Endothelial cell of umbilical vein (primary cell): ENCODE results near the gene SCYL2. TPM values are rescaled to one million over a fixed set of nuclear protein-coding genes. Genes with fewer than 3 reads are reported as not detected.

Experiments used
- BruUV-seq: library from RNA; stranded (reverse); fragments of 400-500 nt; replicated peaks from 2 replicates; lab custom pipeline; 2021; lab: Mats Ljungman, UMichigan
- CTCF ChIA-PET: fragments of 300-600, 350-600 bp; sonication (Branson Sonifier 250); formaldehyde crosslinking; loops from one replicate; lab custom pipeline; 2021; ENCODE audit warnings: antibody characterized with exemption, inconsistent platforms; lab: Charles Lee
- POLR2A ChIA-PET: fragments of 300-600, 350-600 bp; sonication (Branson Sonifier 250); formaldehyde crosslinking; loops from one replicate; lab custom pipeline; 2021; ENCODE audit warnings: antibody characterized with exemption, inconsistent platforms; lab: Charles Lee
- DNase-seq: peaks from one replicate; pipeline ENCODE4 v3.0.0-alpha.2; 2011; ENCODE audit warnings: low read depth, low spot score
- FAIRE-seq: peaks from 2 replicates; lab custom pipeline; 2011; peaks lifted over from hg19 to GRCh38; lab: Jason Lieb, UNC
- H2AFZ ChIP-seq: 2 replicates; pipeline ENCODE4 v1.6.0; 2012; ENCODE audit warnings: low read depth, low read length, control low read depth, inconsistent platforms
- H3K27ac ChIP-seq: 2 replicates; pipeline ENCODE4 v1.5.1; 2011; ENCODE audit warnings: low read depth, mild to moderate bottlenecking, control low read depth, low read length, moderate library complexity; ENCODE audit not compliant: insufficient read depth
- H3K27me3 ChIP-seq, 2 experiments: 2 replicates each; pipeline versions ENCODE4 v1.6.0 to v1.6.1; 2011; ENCODE audit warnings: low read length in 2 of 2, mixed read lengths in 1 of 2; ENCODE audit not compliant: control insufficient read depth in 2 of 2, insufficient read depth in 2 of 2
- H3K36me3 ChIP-seq, 2 experiments: 2 replicates in 1 of 2; 3 replicates in 1 of 2; pipeline ENCODE4 v1.5.1; 2011; ENCODE audit warnings: low read length in 2 of 2, mild to moderate bottlenecking in 1 of 2, moderate library complexity in 1 of 2; ENCODE audit not compliant: control insufficient read depth in 2 of 2, insufficient read depth in 2 of 2; ENCODE audit errors: extremely low read depth in 1 of 2
- H3K4me1 ChIP-seq: 3 replicates; pipeline ENCODE4 v1.5.1; 2011; ENCODE audit warnings: mild to moderate bottlenecking, low read length; ENCODE audit not compliant: control insufficient read depth, insufficient read depth; ENCODE audit errors: extremely low read depth
- H3K4me2 ChIP-seq: 2 replicates; pipeline ENCODE4 v1.6.1; 2011; ENCODE audit warnings: low read length, control low read depth, mixed read lengths; ENCODE audit not compliant: insufficient read depth
- H3K4me3 ChIP-seq, 3 experiments: fragments of 200-600 bp in 1 of 3; sonication (generic), shearing (Covaris generic) in 1 of 3; replicated peaks in 1 of 3; 2 replicates each; pipeline ENCODE4 v1.5.1; 2011 to 2016; ENCODE audit warnings: control low read depth in 3 of 3, low read length in 3 of 3, mild to moderate bottlenecking in 2 of 3, inconsistent platforms in 1 of 3, low read depth in 1 of 3, moderate library complexity in 1 of 3; ENCODE audit not compliant: insufficient read depth in 1 of 3
- H3K79me2 ChIP-seq: 2 replicates; pipeline ENCODE4 v1.6.0; 2012; ENCODE audit warnings: low read length, inconsistent platforms; ENCODE audit not compliant: control insufficient read depth, insufficient read depth
- H3K9ac ChIP-seq: replicated peaks from 2 replicates; pipeline ENCODE3; 2011; ENCODE audit warnings: low read length, control low read depth; ENCODE audit not compliant: insufficient read depth; ENCODE audit errors: extremely low read depth
- H3K9me1 ChIP-seq: replicated peaks from 3 replicates; pipeline ENCODE4 v1.6.0; 2011; ENCODE audit warnings: mild to moderate bottlenecking, low read length; ENCODE audit not compliant: control insufficient read depth, insufficient read depth; ENCODE audit errors: extremely low read depth
- H3K9me3 ChIP-seq: replicated peaks from 2 replicates; pipeline ENCODE4 v1.5.1; 2012; ENCODE audit warnings: low read length, inconsistent platforms; ENCODE audit not compliant: control insufficient read depth, insufficient read depth
- H4K20me1 ChIP-seq: replicated peaks from 2 replicates; pipeline ENCODE3; 2011; ENCODE audit warnings: mild to moderate bottlenecking, low read length; ENCODE audit not compliant: control insufficient read depth, insufficient read depth; ENCODE audit errors: extremely low read depth
- CTCF ChIP-seq, 2 donors: IDR thresholded peaks; 1 replicate in 1 of 2; 2 replicates in 1 of 2; pipeline ENCODE4 v1.5.1; 2011; ENCODE audit warnings: low read length in 2 of 2, mild to moderate bottlenecking in 2 of 2, moderate library complexity in 2 of 2, control low read depth in 1 of 2, inconsistent platforms in 1 of 2, low read depth in 1 of 2; ENCODE audit not compliant: insufficient read depth in 1 of 2; ENCODE audit errors: extremely low read depth in 1 of 2
- EZH2 ChIP-seq: IDR thresholded peaks from 2 replicates; pipeline ENCODE4 v1.6.1; 2012; ENCODE audit warnings: borderline replicate concordance, low read depth, mild to moderate bottlenecking, moderate library complexity, low read length, inconsistent platforms; ENCODE audit not compliant: severe bottlenecking
- FOS ChIP-seq: IDR thresholded peaks from 2 replicates; pipeline ENCODE4 v1.6.1; 2011; ENCODE audit warnings: mild to moderate bottlenecking, low read length, moderate library complexity, borderline replicate concordance; ENCODE audit not compliant: insufficient read depth
- GATA2 ChIP-seq: IDR thresholded peaks from 2 replicates; pipeline ENCODE4 v1.7.0; 2011; ENCODE audit warnings: low read depth, mild to moderate bottlenecking, moderate library complexity, mixed read lengths, low read length; ENCODE audit not compliant: insufficient read length, insufficient read depth
- JUN ChIP-seq: IDR thresholded peaks from 2 replicates; pipeline ENCODE4 v1.6.1; 2011; ENCODE audit warnings: borderline replicate concordance, low read depth; ENCODE audit not compliant: insufficient read length, insufficient read depth
- MYC ChIP-seq: IDR thresholded peaks from one replicate; pipeline ENCODE4 v1.6.1; 2011; ENCODE audit warnings: mild to moderate bottlenecking, low read depth, low read length
- POLR2A ChIP-seq: IDR thresholded peaks from 2 replicates; pipeline ENCODE4 v1.6.1; 2012; ENCODE audit warnings: low read depth, mild to moderate bottlenecking, control low read depth, low read length
- POLR2AphosphoS5 ChIP-seq: IDR thresholded peaks from 2 replicates; pipeline ENCODE4 v1.6.1; 2012; ENCODE audit warnings: low read depth, mild to moderate bottlenecking, control low read depth, low read length, moderate library complexity; ENCODE audit not compliant: insufficient read depth
- dilution Hi-C: fragments of 300-500 bp; cut with MboI; formaldehyde crosslinking; loops from one replicate; pipeline ENCODE4 v1.15.0; 2019; ENCODE audit warnings: low sequenced_read_pairs; ENCODE audit not compliant: extremely low pct_ligation_motif_present
- intact Hi-C: fragments of 100-400 bp; cut with micrococcal nuclease; formaldehyde crosslinking; loops from one replicate; pipeline ENCODE4 v1.10.0; 2022
- polyA plus RNA-seq, 4 experiments: library from polyadenylated mRNA; depleted of rRNA in 3 of 4; stranded (reverse) in 3 of 4; unstranded in 1 of 4; fragments of >200 nt; gene quantifications; 2 replicates each; pipeline versions ENCODE4 v1.2.1 to v1.2.3, GENCODE V29; 2011 to 2012; ENCODE audit warnings: missing spikeins in 1 of 4
- total RNA-seq: library from RNA; stranded (reverse); gene quantifications from 2 replicates; pipeline ENCODE4 v1.2.3, GENCODE V29; 2021
- TF ChIP-seq, protein P1 (sequence below): IDR thresholded peaks from 2 replicates; pipeline ENCODE4 v1.6.1; 2011; ENCODE audit not compliant: insufficient read depth, insufficient read length

The SCYL2 gene
- total and polyA plus RNA-seq, 2 donors (not counting 3 experiments of a cell fraction or from before 2014, with no cell fraction given): 12.5 to 41.4 TPM

DNA sequence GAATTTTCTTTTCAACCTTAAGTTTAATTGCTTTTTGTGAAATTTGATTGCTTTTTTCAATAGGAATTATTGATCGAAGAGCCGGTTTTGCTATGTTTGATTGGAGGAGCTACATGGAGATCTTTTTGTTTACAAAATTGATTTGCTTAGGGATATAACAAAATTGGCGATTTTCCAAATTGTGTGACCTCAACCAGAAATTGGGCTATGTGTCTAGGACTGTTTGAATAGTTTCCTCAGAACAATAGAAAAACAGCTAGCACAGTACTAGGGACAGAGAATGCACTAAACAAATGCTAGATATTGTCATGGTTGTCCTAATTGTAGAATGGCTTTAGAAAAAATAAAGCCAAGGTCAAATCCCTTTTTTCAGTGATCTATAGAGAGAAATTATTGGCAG, 92.3 kb downstream of the SCYL2 start:
- Histone ChIP-seq H4K20me1 (no peaks in the 10 kb centered on the region), H3K9me1 (no peaks in the 10 kb centered on the region), H3K27ac (no peak overlapping the region), H3K27me3 (peaks cover 0 to 5% of the 10 kb centered on the region in 2 experiments), H3K4me1 (no peaks in the 10 kb centered on the region), H3K4me3 (no peak overlapping the region), H3K9me3 (no peaks in the 10 kb centered on the region), H3K4me2 (no peak overlapping the region), H3K9ac (no peak overlapping the region), H3K79me2 (no peaks in the 10 kb centered on the region), H3K36me3 (no peaks in the 10 kb centered on the region), H2AFZ (no peak overlapping the region)
- intact Hi-C loops: no loop called here
- no peak for DNase-seq
- no peak for TF ChIP-seq POLR2AphosphoS5
- TF ChIP-seq, protein P1, sequence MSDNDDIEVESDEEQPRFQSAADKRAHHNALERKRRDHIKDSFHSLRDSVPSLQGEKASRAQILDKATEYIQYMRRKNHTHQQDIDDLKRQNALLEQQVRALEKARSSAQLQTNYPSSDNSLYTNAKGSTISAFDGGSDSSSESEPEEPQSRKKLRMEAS: no peak
- no peak for TF ChIP-seq MYC
- TF ChIP-seq FOS: no peak
- FAIRE-seq: no peak
- CTCF ChIA-PET: interaction anchor here (0.7 to 1.2 kb wide), 2 partner anchors 46 to 89 kb away, joined by 3 to 4 read pairs; no protein-coding TSS in a partner anchor
- POLR2A ChIA-PET: no interaction called here
- no TSS peak for BruUV-seq
- dilution Hi-C loops: no loop called here

DNA sequence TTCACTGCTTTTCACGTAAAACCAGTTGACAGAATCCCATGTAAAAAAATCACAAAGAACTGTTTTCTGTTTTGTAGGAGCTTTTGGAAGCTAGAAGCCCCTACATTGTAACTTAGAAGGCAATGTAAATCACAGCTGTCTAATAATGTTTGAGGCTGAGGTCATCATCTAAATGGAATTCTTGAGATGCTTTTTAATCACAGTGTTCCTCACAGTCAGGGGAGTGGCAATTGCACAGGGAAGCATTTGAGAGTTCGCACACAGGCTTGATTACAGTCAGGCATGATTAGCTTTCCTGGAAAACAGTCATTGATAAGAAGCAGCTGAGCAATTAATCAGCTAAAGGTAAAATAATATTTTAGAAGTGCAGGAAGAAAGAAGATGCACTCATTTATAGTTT, 92.8 kb downstream of the SCYL2 start:
- no peak for DNase-seq
- no peak overlapping the region for H3K27ac ChIP-seq
- intact Hi-C loops (no loop called here), dilution Hi-C loops (no loop called here)
- no peaks in the 10 kb centered on the region for H3K4me1 ChIP-seq
- no peaks in the 10 kb centered on the region for H3K9me3 ChIP-seq
- no peak overlapping the region for H3K9ac ChIP-seq
- ChIA-PET CTCF (interaction anchor here (1.2 kb wide), 1 partner anchor 45 kb away, joined by 4 read pairs; no protein-coding TSS in a partner anchor), POLR2A (no interaction called here)
- BruUV-seq: no TSS peak
- peaks cover 0 to 5% of the 10 kb centered on the region in 2 experiments for H3K27me3 ChIP-seq
- no peak overlapping the region for H3K4me2 ChIP-seq
- TF ChIP-seq EZH2 (no peak), POLR2A (no peak), JUN (no peak), GATA2 (no peak), FOS (no peak), POLR2AphosphoS5 (no peak), CTCF (IDR thresholded peaks at IDR 0.05; ENCODE audit: extremely low read depth in 1 of 2, insufficient read depth in 1 of 2, low read depth in 1 of 2, low read length in 2 of 2) (no peak), MYC (no peak)
- no peak overlapping the region for H2AFZ ChIP-seq
- no peaks in the 10 kb centered on the region for H3K79me2 ChIP-seq
- no peaks in the 10 kb centered on the region for H3K9me1 ChIP-seq
- H3K4me3 ChIP-seq: no peak overlapping the region
- H4K20me1 ChIP-seq: no peaks in the 10 kb centered on the region
- FAIRE-seq: no peak
- no peaks in the 10 kb centered on the region for H3K36me3 ChIP-seq
